ENCODE measurements around the gene CUEDC1. TPM values are rescaled to one million over a fixed set of nuclear protein-coding genes. Genes with fewer than 3 reads are reported as not detected.

Gene CUEDC1
- total and polyA plus RNA-seq, 2 donors (not counting 1 experiment from before 2014, with no cell fraction given) = 0.57 TPM; not detected in 1

DNA sequence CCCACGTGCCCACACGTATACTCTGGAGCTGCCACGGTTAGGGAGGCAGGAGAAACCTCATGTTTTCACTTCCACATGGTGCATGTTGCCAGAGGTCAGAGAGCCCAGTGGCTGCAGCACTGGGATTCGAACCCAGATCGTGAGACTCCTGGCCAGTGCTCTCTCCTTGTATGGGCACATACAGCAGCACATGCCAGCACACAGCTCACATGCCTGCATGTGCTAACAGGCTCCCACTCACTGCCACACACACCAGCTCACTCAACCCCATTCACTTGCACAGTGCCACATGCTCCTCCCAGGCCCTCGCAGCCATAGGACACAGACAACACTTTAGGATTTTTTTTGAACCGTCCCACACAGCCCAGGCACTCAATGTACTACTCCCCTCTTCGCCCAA, 55.8 kb downstream of the CUEDC1 start:
- no peaks in the 10 kb centered on the region for H3K9me3 Mint-ChIP-seq (ENCODE audit: insufficient read depth)
- H3K4me2 ChIP-seq (replicated peaks; ENCODE audit: low read depth, low read length, poor library complexity, severe bottlenecking) = no peak overlapping the region
- CTCF ChIA-PET = interaction anchor here (1.4 to 2.4 kb wide), 3 partner anchors 44 to 100 kb away, joined by 4 to 8 read pairs (median 6); no protein-coding TSS in a partner anchor
- no peak overlapping the region for H3K4me3 ChIP-seq (ENCODE audit: control extremely low read depth in 1 of 5, extremely low read depth in 1 of 5, insufficient read depth in 1 of 5, low read depth in 2 of 5, low read length in 4 of 5)
- peaks cover 0 to 5% (median 1%) of the 10 kb centered on the region in 4 experiments for H3K27me3 ChIP-seq (replicated peaks in 1 of 4; ENCODE audit: control extremely low read depth in 1 of 4, control insufficient read depth in 3 of 4, insufficient read depth in 4 of 4, low read length in 3 of 4)
- peaks cover 22 to 30% of the 10 kb centered on the region in 2 donors for H3K4me1 ChIP-seq (ENCODE audit: control insufficient read depth in 2 of 2, insufficient read depth in 2 of 2, low read length in 2 of 2)
- H3K4me1 Mint-ChIP-seq = peaks cover 23% of the 10 kb centered on the region
- H2AFZ ChIP-seq (ENCODE audit: insufficient read depth, low read depth, low read length, poor library complexity, severe bottlenecking) = no peak overlapping the region
- TF ChIP-seq CTCF (IDR thresholded peaks at IDR 0.05) (no peak), EZH2 (IDR thresholded peaks at IDR 0.05; ENCODE audit: borderline replicate concordance, insufficient read depth, low read depth, low read length, poor library complexity, severe bottlenecking) (no peak)
- no peak overlapping the region for H3K9ac ChIP-seq (ENCODE audit: low read length)
- H3K27ac Mint-ChIP-seq = no peak overlapping the region
- no peaks in the 10 kb centered on the region for H3K36me3 ChIP-seq (replicated peaks in 1 of 2; ENCODE audit: control extremely low read depth in 1 of 2, control insufficient read depth in 1 of 2, extremely low read depth in 1 of 2, insufficient read depth in 2 of 2, low read length in 1 of 2)
- H3K9me3 ChIP-seq (ENCODE audit: control extremely low read depth in 1 of 3, control insufficient read depth in 2 of 3, insufficient read depth in 1 of 3, low read length in 2 of 3) = peaks cover 0 to 5% (median 0%) of the 10 kb centered on the region in 3 donors
- POLR2A ChIA-PET = interaction anchor here (0.6 kb wide), 1 partner anchor 11 kb away, joined by 4 read pairs; no protein-coding TSS in a partner anchor
- WGBS (ENCODE audit: insufficient coverage) = 79% methylated on average over 8 of the region's 8 CpGs
- intact Hi-C loops (cut with micrococcal nuclease) = no loop called here
- no peak overlapping the region for H3K27ac ChIP-seq (ENCODE audit: low read length in 2 of 2)
- H4K20me1 ChIP-seq (ENCODE audit: control insufficient read depth, insufficient read depth, low read length, poor library complexity, severe bottlenecking) = no peaks in the 10 kb centered on the region
- H3K79me2 ChIP-seq (ENCODE audit: control insufficient read depth, insufficient read depth, low read length) = no peaks in the 10 kb centered on the region
- H3K27me3 Mint-ChIP-seq = peaks cover 19% of the 10 kb centered on the region
- no peak overlapping the region for H3K4me3 Mint-ChIP-seq
- no peak for DNase-seq
- no peak for ATAC-seq (ENCODE audit: low read depth)

DNA sequence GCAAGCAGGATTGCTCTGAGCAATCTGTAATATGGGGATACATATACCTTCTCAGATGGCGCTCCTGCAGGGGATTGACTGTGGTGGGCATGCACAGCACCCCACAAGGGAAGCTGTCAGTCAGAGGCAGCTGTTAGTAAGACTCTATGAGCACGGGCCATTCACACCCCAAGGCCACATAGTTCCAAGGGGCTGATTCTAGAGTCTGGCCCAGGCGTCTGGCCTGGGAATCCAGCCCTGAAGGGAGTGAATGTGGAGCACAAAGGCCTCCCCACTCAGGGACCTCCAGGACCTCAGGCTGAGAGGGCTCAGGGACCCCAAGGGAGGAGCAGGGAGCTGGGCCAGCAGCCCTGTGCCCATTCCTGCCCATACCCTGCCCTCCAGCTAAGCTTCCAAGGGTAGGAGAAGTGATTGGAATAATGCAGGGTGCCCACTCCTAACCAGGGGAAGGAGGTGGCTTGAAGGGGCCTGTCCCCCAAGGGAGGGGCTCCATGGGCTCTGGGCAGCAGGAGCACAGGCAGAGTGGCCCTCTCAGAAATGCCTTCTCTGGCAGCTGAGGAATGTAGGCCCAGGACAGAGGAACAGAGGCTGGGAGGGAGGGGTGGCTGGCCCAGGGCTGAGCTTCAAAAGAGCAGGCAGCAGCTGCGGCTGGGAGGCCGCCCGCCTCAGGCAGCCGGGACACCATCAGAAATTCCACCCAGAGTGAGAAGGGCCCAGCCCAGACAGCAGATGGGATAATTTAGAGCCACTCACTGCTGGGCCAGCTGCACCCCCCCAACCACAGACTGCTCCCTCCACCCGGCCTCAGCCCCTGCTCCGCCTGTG, 56.5 kb downstream of the CUEDC1 start:
- H3K4me1 Mint-ChIP-seq = peaks cover 19% of the 10 kb centered on the region
- Histone ChIP-seq H3K4me3 (ENCODE audit: control extremely low read depth in 1 of 5, extremely low read depth in 1 of 5, insufficient read depth in 1 of 5, low read depth in 2 of 5, low read length in 4 of 5) (no peak overlapping the region), H3K4me2 (replicated peaks; ENCODE audit: low read depth, low read length, poor library complexity, severe bottlenecking) (no peak overlapping the region), H2AFZ (ENCODE audit: insufficient read depth, low read depth, low read length, poor library complexity, severe bottlenecking) (no peak overlapping the region), H3K9me3 (ENCODE audit: control extremely low read depth in 1 of 3, control insufficient read depth in 2 of 3, insufficient read depth in 1 of 3, low read length in 2 of 3) (peaks cover 0 to 5% (median 0%) of the 10 kb centered on the region in 3 donors), H4K20me1 (ENCODE audit: control insufficient read depth, insufficient read depth, low read length, poor library complexity, severe bottlenecking) (no peaks in the 10 kb centered on the region), H3K27ac (ENCODE audit: low read length in 2 of 2) (no peak overlapping the region), H3K27me3 (replicated peaks in 1 of 4; ENCODE audit: control extremely low read depth in 1 of 4, control insufficient read depth in 3 of 4, insufficient read depth in 4 of 4, low read length in 3 of 4) (peaks cover 0 to 3% (median 1%) of the 10 kb centered on the region in 4 experiments), H3K79me2 (ENCODE audit: control insufficient read depth, insufficient read depth, low read length) (no peaks in the 10 kb centered on the region), H3K9ac (ENCODE audit: low read length) (no peak overlapping the region), H3K4me1 (ENCODE audit: control insufficient read depth in 2 of 2, insufficient read depth in 2 of 2, low read length in 2 of 2) (peaks cover 20 to 23% of the 10 kb centered on the region in 2 donors), H3K36me3 (replicated peaks in 1 of 2; ENCODE audit: control extremely low read depth in 1 of 2, control insufficient read depth in 1 of 2, extremely low read depth in 1 of 2, insufficient read depth in 2 of 2, low read length in 1 of 2) (no peaks in the 10 kb centered on the region)
- intact Hi-C loops (cut with micrococcal nuclease) = no loop called here
- no peak for DNase-seq
- H3K27ac Mint-ChIP-seq = no peak overlapping the region
- ATAC-seq (ENCODE audit: low read depth) = no peak
- ChIA-PET CTCF (interaction anchor here (0.6 to 2.4 kb wide), 6 partner anchors 9 to 101 kb away, joined by 3 to 8 read pairs (median 4); no protein-coding TSS in a partner anchor), POLR2A (interaction anchor here (0.6 kb wide), 1 partner anchor 11 kb away, joined by 4 read pairs; no protein-coding TSS in a partner anchor)
- no peaks in the 10 kb centered on the region for H3K9me3 Mint-ChIP-seq (ENCODE audit: insufficient read depth)
- H3K27me3 Mint-ChIP-seq = peaks cover 20% of the 10 kb centered on the region
- TF ChIP-seq EZH2 (IDR thresholded peaks at IDR 0.05; ENCODE audit: borderline replicate concordance, insufficient read depth, low read depth, low read length, poor library complexity, severe bottlenecking) = no peak
- no peak for TF ChIP-seq CTCF (IDR thresholded peaks at IDR 0.05)
- 92% methylated on average over 9 of the region's 9 CpGs for WGBS (ENCODE audit: insufficient coverage)
- no peak overlapping the region for H3K4me3 Mint-ChIP-seq

Data from B cell (primary cell).